ENCODE data around the gene AMFR.

GRCh38 chr16:56382459-56382858 is 42.9 kb downstream of the AMFR start:
- TF ChIP-seq POLR2A (IDR thresholded peaks at IDR 0.05; ENCODE audit: borderline replicate concordance, extremely low read depth, insufficient read depth, insufficient read length): no peak
- no peak for TF ChIP-seq CTCF (IDR thresholded peaks at IDR 0.05 in 2 of 3, conservative IDR thresholded peaks at IDR 0.05 in 1 of 3; ENCODE audit: borderline replicate concordance in 1 of 3, insufficient read depth in 1 of 3, low read depth in 2 of 3, low read length in 2 of 3)
- TF ChIP-seq POLR2AphosphoS5 (IDR thresholded peaks at IDR 0.05; ENCODE audit: low read depth, low read length): no peak
- TF ChIP-seq CEBPB (IDR thresholded peaks at IDR 0.05; ENCODE audit: low read depth): no peak
- no peak for TF ChIP-seq EZH2 (IDR thresholded peaks at IDR 0.05)
- no peak for TF ChIP-seq CBX3 (IDR thresholded peaks at IDR 0.05; ENCODE audit: low read depth)
- no peak for TF ChIP-seq EZH2phosphoT487 (IDR thresholded peaks at IDR 0.05; ENCODE audit: borderline replicate concordance)
- no peak for TF ChIP-seq ZBTB33 (IDR thresholded peaks at IDR 0.05; ENCODE audit: extremely low read depth, insufficient replicate concordance, low read length)
- TF ChIP-seq EGR1 (IDR thresholded peaks at IDR 0.05; ENCODE audit: low read depth): no peak

Measured in HCT116 (cell line).